Stimulated activated naive CD8-positive, alpha-beta T cell treated with anti-CD3 and anti-CD28 coated beads, Interleukin-15, Interleukin-2, amounts not matched to agents 100 ng/mL and 50 ng/mL, for 24 hours (primary cell): ENCODE results near the gene LGSN.
"Not testable (repeated sequence)": the region's sequence is repeated elsewhere in the genome, so short reads cannot be mapped to it uniquely, and the experiment has no call there.

Experiments used
- H3K27ac Mint-ChIP-seq: one replicate; pipeline ENCODE4 v1.8.0; 2021; ENCODE audit warnings: mild to moderate bottlenecking, mixed read lengths
- H3K27me3 Mint-ChIP-seq: one replicate; pipeline ENCODE4 v1.8.0; 2021; ENCODE audit warnings: mixed read lengths
- H3K36me3 Mint-ChIP-seq: one replicate; pipeline ENCODE4 v1.8.0; 2021; ENCODE audit warnings: low read depth, mixed read lengths
- H3K4me1 Mint-ChIP-seq: one replicate; pipeline ENCODE4 v1.8.0; 2021; ENCODE audit warnings: low read depth, mixed read lengths
- H3K4me3 Mint-ChIP-seq: one replicate; pipeline ENCODE4 v1.8.0; 2021; ENCODE audit warnings: mild to moderate bottlenecking, mixed read lengths
- H3K9me3 Mint-ChIP-seq: one replicate; pipeline ENCODE4 v1.8.0; 2021; ENCODE audit warnings: mixed read lengths

LGSN gene

GRCh38 chr6:63319939-63320338 is at the start of gene LGSN:
Gene LGSN (minus strand): TSS chr6:63319983. CDS start chr6:63319943, 40 bp downstream.
- Mint-ChIP-seq H3K27me3 (no peaks in the 10 kb centered on the region), H3K36me3 (no peaks in the 10 kb centered on the region), H3K9me3 (no peaks in the 10 kb centered on the region), H3K4me3 (no peak within 1 kb of the TSS), H3K4me1 (no peaks in the 10 kb centered on the region), H3K27ac (no peak within 1 kb of the TSS)

GRCh38 chr6:63368347-63368746 is 48.6 kb upstream of the LGSN start:
- no peaks in the 10 kb centered on the region for H3K36me3 Mint-ChIP-seq
- no peaks in the 10 kb centered on the region for H3K27me3 Mint-ChIP-seq
- H3K4me3 Mint-ChIP-seq: no peak overlapping the region
- no peak overlapping the region for H3K27ac Mint-ChIP-seq
- H3K9me3 Mint-ChIP-seq: no peaks in the 10 kb centered on the region
- H3K4me1 Mint-ChIP-seq: no peaks in the 10 kb centered on the region

- not testable (repeated sequence) for H3K4me3 Mint-ChIP-seq, H3K27me3 Mint-ChIP-seq, H3K9me3 Mint-ChIP-seq
Measured at GRCh38 chr6:63362500-63363120, 42.8 kb upstream of the LGSN start.

GRCh38 chr6:63357384-63357783 is 37.6 kb upstream of the LGSN start:
- not testable (repeated sequence) for H3K4me3 Mint-ChIP-seq, H3K27ac Mint-ChIP-seq, H3K36me3 Mint-ChIP-seq, H3K4me1 Mint-ChIP-seq, H3K9me3 Mint-ChIP-seq, H3K27me3 Mint-ChIP-seq

More at GRCh38 chr6:63362500-63363120, 42.8 kb upstream of the LGSN start:
- not testable (repeated sequence) for H3K4me1 Mint-ChIP-seq, H3K27ac Mint-ChIP-seq, H3K36me3 Mint-ChIP-seq

GRCh38 chr6:63355632-63356031 is 35.8 kb upstream of the LGSN start:
- Mint-ChIP-seq H3K36me3 (no peaks in the 10 kb centered on the region), H3K4me1 (peaks cover 13% of the 10 kb centered on the region), H3K9me3 (peaks cover 4% of the 10 kb centered on the region), H3K27ac (no peak overlapping the region), H3K27me3 (peaks cover 17% of the 10 kb centered on the region), H3K4me3 (no peak overlapping the region)

GRCh38 chr6:63353286-63353630 is 33.5 kb upstream of the LGSN start:
- no peaks in the 10 kb centered on the region for H3K36me3 Mint-ChIP-seq
- H3K4me3 Mint-ChIP-seq: no peak overlapping the region
- no peak overlapping the region for H3K27ac Mint-ChIP-seq

GRCh38 chr6:63352544-63353285 is 32.9 kb upstream of the LGSN start:
- Mint-ChIP-seq H3K27me3 (peaks cover 14% of the 10 kb centered on the region), H3K27ac (peak overlapping the region; percentile 67), H3K4me3 (peak overlapping the region; percentile 33), H3K4me1 (peaks cover 13% of the 10 kb centered on the region), H3K36me3 (no peaks in the 10 kb centered on the region), H3K9me3 (no peaks in the 10 kb centered on the region)

More at GRCh38 chr6:63353286-63353630, 33.5 kb upstream of the LGSN start:
- Mint-ChIP-seq H3K27me3 (peaks cover 14% of the 10 kb centered on the region), H3K9me3 (no peaks in the 10 kb centered on the region), H3K4me1 (peaks cover 13% of the 10 kb centered on the region)

GRCh38 chr6:63352069-63352543 is 32.3 kb upstream of the LGSN start:
- no peaks in the 10 kb centered on the region for H3K36me3 Mint-ChIP-seq
- H3K4me1 Mint-ChIP-seq: peaks cover 13% of the 10 kb centered on the region
- H3K9me3 Mint-ChIP-seq: no peaks in the 10 kb centered on the region
- peak overlapping the region; percentile 12 for H3K4me3 Mint-ChIP-seq
- H3K27me3 Mint-ChIP-seq: peaks cover 14% of the 10 kb centered on the region
- peak overlapping the region; percentile 67 for H3K27ac Mint-ChIP-seq

GRCh38 chr6:63349401-63349800 is 29.6 kb upstream of the LGSN start:
- Mint-ChIP-seq H3K4me1 (peaks cover 13% of the 10 kb centered on the region), H3K27me3 (peaks cover 14% of the 10 kb centered on the region), H3K9me3 (no peaks in the 10 kb centered on the region), H3K36me3 (no peaks in the 10 kb centered on the region), H3K4me3 (no peak overlapping the region), H3K27ac (no peak overlapping the region)

GRCh38 chr6:63348836-63349235 is 29.1 kb upstream of the LGSN start:
- peaks cover 13% of the 10 kb centered on the region for H3K4me1 Mint-ChIP-seq
- no peaks in the 10 kb centered on the region for H3K9me3 Mint-ChIP-seq
- no peak overlapping the region for H3K4me3 Mint-ChIP-seq
- H3K27ac Mint-ChIP-seq: no peak overlapping the region
- H3K36me3 Mint-ChIP-seq: no peaks in the 10 kb centered on the region
- H3K27me3 Mint-ChIP-seq: peaks cover 14% of the 10 kb centered on the region

GRCh38 chr6:63347599-63347998 is 27.8 kb upstream of the LGSN start:
- H3K27ac Mint-ChIP-seq: no peak overlapping the region
- H3K27me3 Mint-ChIP-seq: peaks cover 10% of the 10 kb centered on the region
- peaks cover 8% of the 10 kb centered on the region for H3K4me1 Mint-ChIP-seq
- no peaks in the 10 kb centered on the region for H3K36me3 Mint-ChIP-seq
- no peaks in the 10 kb centered on the region for H3K9me3 Mint-ChIP-seq
- no peak overlapping the region for H3K4me3 Mint-ChIP-seq

GRCh38 chr6:63346217-63346835 is 26.5 kb upstream of the LGSN start:
- Mint-ChIP-seq H3K4me3 (no peak overlapping the region), H3K9me3 (no peaks in the 10 kb centered on the region), H3K27me3 (no peaks in the 10 kb centered on the region), H3K4me1 (no peaks in the 10 kb centered on the region), H3K36me3 (no peaks in the 10 kb centered on the region), H3K27ac (no peak overlapping the region)

GRCh38 chr6:63340351-63340750 is 20.6 kb upstream of the LGSN start:
- no peaks in the 10 kb centered on the region for H3K4me1 Mint-ChIP-seq
- H3K27me3 Mint-ChIP-seq: no peaks in the 10 kb centered on the region

GRCh38 chr6:63334652-63335051 is 14.9 kb upstream of the LGSN start:
- not testable (repeated sequence) for H3K9me3 Mint-ChIP-seq, H3K4me3 Mint-ChIP-seq, H3K27me3 Mint-ChIP-seq, H3K36me3 Mint-ChIP-seq, H3K4me1 Mint-ChIP-seq, H3K27ac Mint-ChIP-seq

More at GRCh38 chr6:63340351-63340750, 20.6 kb upstream of the LGSN start:
- Mint-ChIP-seq H3K27ac (no peak overlapping the region), H3K36me3 (no peaks in the 10 kb centered on the region), H3K4me3 (no peak overlapping the region), H3K9me3 (peaks cover 15% of the 10 kb centered on the region)

- Mint-ChIP-seq H3K4me1 (no peaks in the 10 kb centered on the region), H3K9me3 (peaks cover 3% of the 10 kb centered on the region), H3K4me3 (no peak overlapping the region)
Measured at GRCh38 chr6:63333440-63333839, 13.7 kb upstream of the LGSN start.

More at GRCh38 chr6:63333440-63333839, 13.7 kb upstream of the LGSN start:
- no peaks in the 10 kb centered on the region for H3K27me3 Mint-ChIP-seq
- no peak overlapping the region for H3K27ac Mint-ChIP-seq
- H3K36me3 Mint-ChIP-seq: no peaks in the 10 kb centered on the region
